Endothelial cell of umbilical vein (primary cell): ENCODE measurements around the gene SH3RF3. TPM values are rescaled to one million over a fixed set of nuclear protein-coding genes. Genes with fewer than 3 reads are reported as not detected.
"Not testable (repeated sequence)": the region's sequence is repeated elsewhere in the genome, so short reads cannot be mapped to it uniquely, and the experiment has no call there.

Experiments used
- BruUV-seq: library from RNA; stranded (reverse); fragments of 400-500 nt; replicated peaks from 2 replicates; lab custom pipeline; 2021; lab: Mats Ljungman, UMichigan
- CTCF ChIA-PET: fragments of 300-600, 350-600 bp; sonication (Branson Sonifier 250); formaldehyde crosslinking; loops from one replicate; lab custom pipeline; 2021; ENCODE audit warnings: antibody characterized with exemption, inconsistent platforms; lab: Charles Lee
- POLR2A ChIA-PET: fragments of 300-600, 350-600 bp; sonication (Branson Sonifier 250); formaldehyde crosslinking; loops from one replicate; lab custom pipeline; 2021; ENCODE audit warnings: antibody characterized with exemption, inconsistent platforms; lab: Charles Lee
- DNase-seq: peaks from one replicate; pipeline ENCODE4 v3.0.0-alpha.2; 2011; ENCODE audit warnings: low read depth, low spot score
- FAIRE-seq: peaks from 2 replicates; lab custom pipeline; 2011; peaks lifted over from hg19 to GRCh38; lab: Jason Lieb, UNC
- H2AFZ ChIP-seq: 2 replicates; pipeline ENCODE4 v1.6.0; 2012; ENCODE audit warnings: low read depth, low read length, control low read depth, inconsistent platforms
- H3K27ac ChIP-seq: 2 replicates; pipeline ENCODE4 v1.5.1; 2011; ENCODE audit warnings: low read depth, mild to moderate bottlenecking, control low read depth, low read length, moderate library complexity; ENCODE audit not compliant: insufficient read depth
- H3K27me3 ChIP-seq, 2 experiments: 2 replicates each; pipeline versions ENCODE4 v1.6.0 to v1.6.1; 2011; ENCODE audit warnings: low read length in 2 of 2, mixed read lengths in 1 of 2; ENCODE audit not compliant: control insufficient read depth in 2 of 2, insufficient read depth in 2 of 2
- H3K36me3 ChIP-seq, 2 experiments: 2 replicates in 1 of 2; 3 replicates in 1 of 2; pipeline ENCODE4 v1.5.1; 2011; ENCODE audit warnings: low read length in 2 of 2, mild to moderate bottlenecking in 1 of 2, moderate library complexity in 1 of 2; ENCODE audit not compliant: control insufficient read depth in 2 of 2, insufficient read depth in 2 of 2; ENCODE audit errors: extremely low read depth in 1 of 2
- H3K4me1 ChIP-seq: 3 replicates; pipeline ENCODE4 v1.5.1; 2011; ENCODE audit warnings: mild to moderate bottlenecking, low read length; ENCODE audit not compliant: control insufficient read depth, insufficient read depth; ENCODE audit errors: extremely low read depth
- H3K4me2 ChIP-seq: 2 replicates; pipeline ENCODE4 v1.6.1; 2011; ENCODE audit warnings: low read length, control low read depth, mixed read lengths; ENCODE audit not compliant: insufficient read depth
- H3K4me3 ChIP-seq, 3 experiments: fragments of 200-600 bp in 1 of 3; sonication (generic), shearing (Covaris generic) in 1 of 3; replicated peaks in 1 of 3; 2 replicates each; pipeline ENCODE4 v1.5.1; 2011 to 2016; ENCODE audit warnings: control low read depth in 3 of 3, low read length in 3 of 3, mild to moderate bottlenecking in 2 of 3, inconsistent platforms in 1 of 3, low read depth in 1 of 3, moderate library complexity in 1 of 3; ENCODE audit not compliant: insufficient read depth in 1 of 3
- H3K79me2 ChIP-seq: 2 replicates; pipeline ENCODE4 v1.6.0; 2012; ENCODE audit warnings: low read length, inconsistent platforms; ENCODE audit not compliant: control insufficient read depth, insufficient read depth
- H3K9ac ChIP-seq: replicated peaks from 2 replicates; pipeline ENCODE3; 2011; ENCODE audit warnings: low read length, control low read depth; ENCODE audit not compliant: insufficient read depth; ENCODE audit errors: extremely low read depth
- H3K9me1 ChIP-seq: replicated peaks from 3 replicates; pipeline ENCODE4 v1.6.0; 2011; ENCODE audit warnings: mild to moderate bottlenecking, low read length; ENCODE audit not compliant: control insufficient read depth, insufficient read depth; ENCODE audit errors: extremely low read depth
- H3K9me3 ChIP-seq: replicated peaks from 2 replicates; pipeline ENCODE4 v1.5.1; 2012; ENCODE audit warnings: low read length, inconsistent platforms; ENCODE audit not compliant: control insufficient read depth, insufficient read depth
- H4K20me1 ChIP-seq: replicated peaks from 2 replicates; pipeline ENCODE3; 2011; ENCODE audit warnings: mild to moderate bottlenecking, low read length; ENCODE audit not compliant: control insufficient read depth, insufficient read depth; ENCODE audit errors: extremely low read depth
- MYC ChIP-seq: IDR thresholded peaks from one replicate; pipeline ENCODE4 v1.6.1; 2011; ENCODE audit warnings: mild to moderate bottlenecking, low read depth, low read length
- POLR2AphosphoS5 ChIP-seq: IDR thresholded peaks from 2 replicates; pipeline ENCODE4 v1.6.1; 2012; ENCODE audit warnings: low read depth, mild to moderate bottlenecking, control low read depth, low read length, moderate library complexity; ENCODE audit not compliant: insufficient read depth
- dilution Hi-C: fragments of 300-500 bp; cut with MboI; formaldehyde crosslinking; loops from one replicate; pipeline ENCODE4 v1.15.0; 2019; ENCODE audit warnings: low sequenced_read_pairs; ENCODE audit not compliant: extremely low pct_ligation_motif_present
- intact Hi-C: fragments of 100-400 bp; cut with micrococcal nuclease; formaldehyde crosslinking; loops from one replicate; pipeline ENCODE4 v1.10.0; 2022
- polyA plus RNA-seq, 4 experiments: library from polyadenylated mRNA; depleted of rRNA in 3 of 4; stranded (reverse) in 3 of 4; unstranded in 1 of 4; fragments of >200 nt; gene quantifications; 2 replicates each; pipeline versions ENCODE4 v1.2.1 to v1.2.3, GENCODE V29; 2011 to 2012; ENCODE audit warnings: missing spikeins in 1 of 4
- total RNA-seq: library from RNA; stranded (reverse); gene quantifications from 2 replicates; pipeline ENCODE4 v1.2.3, GENCODE V29; 2021
- TF ChIP-seq, protein P1 (sequence below), 2 donors: IDR thresholded peaks; 1 replicate in 1 of 2; 2 replicates in 1 of 2; pipeline ENCODE4 v1.5.1; 2011; ENCODE audit warnings: low read length in 2 of 2, mild to moderate bottlenecking in 2 of 2, moderate library complexity in 2 of 2, control low read depth in 1 of 2, inconsistent platforms in 1 of 2, low read depth in 1 of 2; ENCODE audit not compliant: insufficient read depth in 1 of 2; ENCODE audit errors: extremely low read depth in 1 of 2

SH3RF3 gene
- total and polyA plus RNA-seq, 2 donors (not counting 3 experiments of a cell fraction or from before 2014, with no cell fraction given): 3.8 to 14.7 TPM

DNA sequence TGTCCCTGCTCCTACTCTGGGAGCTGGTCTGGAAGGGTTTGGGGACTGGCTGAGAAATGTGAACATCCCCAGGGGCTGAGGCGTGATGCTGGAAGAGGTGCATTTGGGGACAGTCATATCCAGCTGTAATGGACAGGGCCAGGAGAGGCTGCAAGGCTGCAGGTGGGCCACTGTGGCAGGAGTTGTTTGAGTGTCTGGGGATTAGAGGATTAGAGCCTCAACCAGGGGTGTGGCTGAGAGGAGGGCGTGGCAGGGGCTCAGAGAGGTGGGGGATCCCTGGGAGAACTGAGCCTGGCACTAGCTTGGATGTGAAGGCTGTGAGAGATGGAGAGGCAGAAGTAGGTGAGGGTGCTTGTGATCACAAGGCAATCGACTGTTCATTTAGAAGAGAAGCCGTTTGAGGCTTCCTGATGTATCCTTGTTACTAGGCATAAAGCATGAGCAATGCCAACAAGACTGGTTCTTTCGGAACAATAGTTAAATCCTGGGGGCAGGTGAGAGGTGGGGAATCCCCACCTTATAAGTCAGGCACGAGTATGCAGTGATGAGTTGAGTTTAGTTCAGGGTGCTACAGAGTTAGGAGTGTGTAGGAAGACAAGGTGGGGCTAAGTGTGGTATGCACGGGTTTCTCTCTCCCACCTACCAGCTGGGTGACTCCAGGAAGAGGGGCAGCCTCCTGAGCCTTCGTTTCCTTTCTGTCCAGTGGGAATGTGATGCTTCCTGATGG lies 31.9 kb downstream of the SH3RF3 start:
- POLR2A ChIA-PET: no interaction called here
- dilution Hi-C loops: no loop called here

DNA sequence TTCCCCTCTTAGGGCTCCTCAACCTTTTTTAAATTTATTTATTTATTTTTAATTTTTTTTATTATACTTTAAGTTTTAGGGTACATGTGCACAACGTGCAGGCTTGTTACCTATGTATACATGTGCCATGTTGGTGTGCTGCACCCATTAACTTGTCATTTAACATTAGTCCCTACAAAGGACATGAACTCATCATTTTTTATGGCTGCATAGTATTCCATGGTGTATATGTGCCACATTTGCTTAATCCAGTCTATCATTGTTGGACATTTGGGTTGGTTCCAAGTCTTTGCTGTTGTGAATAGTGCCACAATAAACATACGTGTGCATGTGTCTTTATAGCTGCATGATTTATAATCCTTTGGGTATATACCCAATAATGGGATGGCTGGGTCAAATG lies 33.4 kb downstream of the SH3RF3 start:
- DNase-seq, H3K36me3 ChIP-seq, POLR2A ChIA-PET, BruUV-seq, FAIRE-seq, H3K4me2 ChIP-seq, H3K9me3 ChIP-seq, H3K4me3 ChIP-seq, H3K9me1 ChIP-seq, H3K27ac ChIP-seq, intact Hi-C loops, H4K20me1 ChIP-seq, H2AFZ ChIP-seq, dilution Hi-C loops, H3K27me3 ChIP-seq, H3K9ac ChIP-seq: not testable (repeated sequence)
- peaks cover 44% of the 10 kb centered on the region for H3K4me1 ChIP-seq
- CTCF ChIA-PET: interaction anchor here (1.4 to 1.8 kb wide), 2 partner anchors 10 kb away, joined by 6 to 9 read pairs; no protein-coding TSS in a partner anchor
- H3K79me2 ChIP-seq: peaks cover 24% of the 10 kb centered on the region

More for the DNA sequence above, 31.9 kb downstream of the SH3RF3 start:
- intact Hi-C loops: no loop called here
- no peak overlapping the region for H3K27ac ChIP-seq
- DNase-seq (no peak), FAIRE-seq (no peak)
- H3K9me1 ChIP-seq: no peaks in the 10 kb centered on the region
- CTCF ChIA-PET: interaction anchor here (0.8 to 1.4 kb wide), 3 partner anchors 8 to 172 kb away, joined by 3 to 6 read pairs (median 4); no protein-coding TSS in a partner anchor
- no peak overlapping the region for H3K4me3 ChIP-seq
- no peak overlapping the region for H3K9ac ChIP-seq
- BruUV-seq: no TSS peak
- peaks cover 30% of the 10 kb centered on the region for H3K4me1 ChIP-seq
- no peaks in the 10 kb centered on the region for H3K36me3 ChIP-seq
- H3K9me3 ChIP-seq: no peaks in the 10 kb centered on the region
- no peak overlapping the region for H3K4me2 ChIP-seq
- TF ChIP-seq, protein P1, sequence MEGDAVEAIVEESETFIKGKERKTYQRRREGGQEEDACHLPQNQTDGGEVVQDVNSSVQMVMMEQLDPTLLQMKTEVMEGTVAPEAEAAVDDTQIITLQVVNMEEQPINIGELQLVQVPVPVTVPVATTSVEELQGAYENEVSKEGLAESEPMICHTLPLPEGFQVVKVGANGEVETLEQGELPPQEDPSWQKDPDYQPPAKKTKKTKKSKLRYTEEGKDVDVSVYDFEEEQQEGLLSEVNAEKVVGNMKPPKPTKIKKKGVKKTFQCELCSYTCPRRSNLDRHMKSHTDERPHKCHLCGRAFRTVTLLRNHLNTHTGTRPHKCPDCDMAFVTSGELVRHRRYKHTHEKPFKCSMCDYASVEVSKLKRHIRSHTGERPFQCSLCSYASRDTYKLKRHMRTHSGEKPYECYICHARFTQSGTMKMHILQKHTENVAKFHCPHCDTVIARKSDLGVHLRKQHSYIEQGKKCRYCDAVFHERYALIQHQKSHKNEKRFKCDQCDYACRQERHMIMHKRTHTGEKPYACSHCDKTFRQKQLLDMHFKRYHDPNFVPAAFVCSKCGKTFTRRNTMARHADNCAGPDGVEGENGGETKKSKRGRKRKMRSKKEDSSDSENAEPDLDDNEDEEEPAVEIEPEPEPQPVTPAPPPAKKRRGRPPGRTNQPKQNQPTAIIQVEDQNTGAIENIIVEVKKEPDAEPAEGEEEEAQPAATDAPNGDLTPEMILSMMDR (IDR thresholded peaks at IDR 0.05; ENCODE audit: extremely low read depth in 1 of 2, insufficient read depth in 1 of 2, low read depth in 1 of 2, low read length in 2 of 2): no peak
- TF ChIP-seq MYC (no peak), POLR2AphosphoS5 (no peak)
- H3K27me3 ChIP-seq: no peaks in the 10 kb centered on the region
- no peaks in the 10 kb centered on the region for H4K20me1 ChIP-seq
- peaks cover 22% of the 10 kb centered on the region for H3K79me2 ChIP-seq
- H2AFZ ChIP-seq: no peak overlapping the region
